HG02588 (cell line): ENCODE data around the gene TRPC6.
A peak's percentile ranks its signal among the peaks of the same experiment; 100 is the strongest.

Experiments used
- ATAC-seq: cut with Tn5 transposase; IDR thresholded peaks from one replicate; pipeline ENCODE4 v1.9.1; 2021; ENCODE audit warnings: mild to moderate bottlenecking, moderate library complexity; ENCODE audit not compliant: unreplicated experiment

TRPC6 gene

GRCh38 chr11:101583251-101584128, at the start of gene TRPC6:
TSS of gene TRPC6 (minus strand) at chr11:101584007. CDS start at chr11:101583503, 504 bp downstream.
- no peak for ATAC-seq

DNA sequence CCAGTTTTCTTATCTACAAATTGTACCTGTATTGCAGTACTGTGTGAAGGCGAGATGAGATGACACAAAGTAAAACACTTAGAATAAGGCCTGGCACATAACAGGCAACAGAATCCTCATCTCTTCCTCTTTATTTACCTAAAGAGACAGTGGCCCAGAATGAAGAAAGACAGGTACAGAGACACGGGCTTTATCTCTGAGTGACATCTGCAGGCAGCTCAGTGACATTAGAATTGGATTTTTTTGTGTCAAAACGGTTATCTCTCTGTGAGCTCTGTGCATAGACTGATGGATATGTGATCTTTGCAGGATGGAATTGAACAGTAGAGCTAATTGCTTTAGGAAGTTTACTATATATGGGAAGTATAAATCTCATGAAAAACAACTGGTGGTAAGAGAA, 36.2 kb upstream of the TRPC6 start:
- no peak for ATAC-seq

GRCh38 chr11:101618709-101619108, 34.9 kb upstream of the TRPC6 start:
- ATAC-seq, result no peak

DNA sequence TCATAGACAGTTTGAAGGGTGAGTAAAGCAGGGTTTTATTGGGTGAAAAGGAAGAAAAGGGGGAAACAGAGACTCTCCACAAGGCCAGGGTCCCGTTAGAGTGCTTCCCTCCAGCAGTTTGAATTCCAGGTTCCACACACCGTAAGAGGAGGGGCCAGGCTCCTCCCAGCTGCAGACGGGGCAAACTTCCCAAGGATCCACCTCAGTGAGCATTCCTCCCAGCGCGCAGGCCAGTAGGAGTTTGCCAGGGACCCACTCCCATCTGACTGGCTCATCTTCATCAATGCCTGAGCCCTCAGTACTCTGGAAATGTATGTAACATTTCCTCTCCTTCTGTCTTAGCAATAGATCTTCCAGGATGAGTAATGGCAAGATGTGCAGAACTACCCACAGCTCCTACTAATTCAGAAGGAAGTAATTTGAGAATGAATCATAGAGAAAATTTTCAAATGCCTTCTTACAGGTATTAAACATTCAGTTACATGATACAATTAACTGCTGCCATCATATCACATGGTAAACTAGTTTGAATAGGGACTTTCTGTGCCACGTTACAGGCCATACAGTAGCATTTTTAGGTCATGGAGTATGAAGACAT, 34.0 kb upstream of the TRPC6 start:
- ATAC-seq, result no peak

- no peak for ATAC-seq
These were observed 28.7 kb upstream of the TRPC6 start for GRCh38 chr11:101612481-101612880.

DNA sequence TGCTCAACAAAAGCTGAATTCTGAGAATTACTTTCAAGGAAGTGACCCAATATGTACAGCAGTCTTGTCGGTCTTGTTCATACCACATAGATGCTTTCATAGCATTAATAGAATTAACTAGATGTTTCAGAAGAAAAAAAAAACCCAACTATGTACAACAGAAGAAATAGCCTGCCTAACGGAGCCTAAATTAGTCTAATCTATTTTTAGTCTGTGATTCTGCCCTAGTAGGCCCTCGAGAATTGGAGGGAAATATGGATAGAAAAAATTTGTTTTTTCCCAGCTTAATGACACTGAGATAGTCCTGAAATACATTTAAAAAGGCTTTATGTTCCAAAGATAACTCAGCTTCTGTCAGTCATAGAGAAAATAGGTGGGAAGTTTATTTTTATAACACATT, 17.1 kb upstream of the TRPC6 start:
- no peak for ATAC-seq

- ATAC-seq, result no peak
These were observed 3.2 kb upstream of the TRPC6 start for GRCh38 chr11:101586965-101587364.

- ATAC-seq, result no peak
These were observed 848 bp upstream of the TRPC6 start for GRCh38 chr11:101584655-101585054.

- ATAC-seq, result no peak
These were observed 315 bp upstream of the TRPC6 start for GRCh38 chr11:101584129-101584515.

GRCh38 chr11:101582989-101583250, 887 bp downstream of the TRPC6 start:
- no peak for ATAC-seq

GRCh38 chr11:101582236-101582988, 1.4 kb downstream of the TRPC6 start:
- no peak for ATAC-seq

- ATAC-seq, result no peak
These were observed 6.3 kb downstream of the TRPC6 start for GRCh38 chr11:101577461-101577860.

DNA sequence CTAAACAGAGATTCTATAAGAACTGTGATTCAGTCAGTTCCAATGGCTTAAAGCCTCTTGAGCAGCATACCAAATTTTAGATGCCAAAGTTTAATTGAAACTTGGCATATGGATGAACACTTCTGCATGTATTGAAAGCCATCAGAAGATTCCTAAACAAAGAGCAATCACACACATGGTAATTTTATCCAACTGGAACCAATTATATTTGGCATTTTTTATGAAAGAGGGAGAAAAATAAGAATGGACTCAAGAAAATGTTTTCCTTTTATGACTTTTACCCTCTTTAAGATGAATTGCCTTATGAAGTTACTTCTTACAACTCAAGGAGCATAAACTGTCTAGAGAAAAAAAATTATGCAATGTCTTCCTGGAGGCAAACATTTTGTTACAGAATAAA, 7.4 kb downstream of the TRPC6 start:
- no peak for ATAC-seq

DNA sequence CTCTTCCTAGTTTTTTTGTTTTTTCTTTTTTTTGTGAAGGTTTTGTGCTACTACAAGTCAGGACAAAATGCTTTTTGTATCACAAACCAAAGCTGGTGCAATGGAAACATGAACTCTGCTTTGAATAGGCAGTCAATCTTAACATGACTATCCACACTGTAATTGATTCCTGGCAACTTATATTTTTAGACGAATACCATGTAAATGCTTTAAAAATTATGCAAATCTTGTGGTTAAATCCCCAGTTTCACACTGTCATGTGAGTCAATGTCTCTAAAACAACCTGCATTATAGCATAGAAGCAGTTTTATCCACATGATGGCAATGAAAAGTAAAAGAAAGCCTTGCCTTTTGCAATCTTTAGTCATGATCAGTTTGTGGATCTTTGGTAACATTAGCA, 8.9 kb downstream of the TRPC6 start:
- no peak for ATAC-seq

GRCh38 chr11:101567071-101567470, 16.7 kb downstream of the TRPC6 start:
- ATAC-seq, result no peak

DNA sequence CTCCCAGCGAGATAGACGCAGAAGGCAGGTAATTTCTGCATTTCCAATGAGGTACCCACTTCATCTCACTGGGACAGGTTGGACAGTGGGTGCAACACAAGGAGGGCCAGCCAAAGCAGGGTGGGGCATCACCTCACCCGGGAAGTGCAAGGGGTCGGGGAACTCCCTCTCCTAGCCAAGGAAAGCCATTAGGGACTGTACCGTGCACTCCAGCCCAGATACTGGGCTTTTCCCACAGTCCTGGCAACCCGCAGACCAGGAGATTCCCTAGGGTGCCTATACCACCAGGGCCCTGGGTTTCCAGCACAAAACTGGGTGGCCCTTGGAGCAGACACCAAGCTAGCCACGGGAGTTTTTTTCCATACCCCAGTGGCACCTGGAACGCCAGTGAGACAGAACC, 17.2 kb downstream of the TRPC6 start:
- ATAC-seq, result no peak

DNA sequence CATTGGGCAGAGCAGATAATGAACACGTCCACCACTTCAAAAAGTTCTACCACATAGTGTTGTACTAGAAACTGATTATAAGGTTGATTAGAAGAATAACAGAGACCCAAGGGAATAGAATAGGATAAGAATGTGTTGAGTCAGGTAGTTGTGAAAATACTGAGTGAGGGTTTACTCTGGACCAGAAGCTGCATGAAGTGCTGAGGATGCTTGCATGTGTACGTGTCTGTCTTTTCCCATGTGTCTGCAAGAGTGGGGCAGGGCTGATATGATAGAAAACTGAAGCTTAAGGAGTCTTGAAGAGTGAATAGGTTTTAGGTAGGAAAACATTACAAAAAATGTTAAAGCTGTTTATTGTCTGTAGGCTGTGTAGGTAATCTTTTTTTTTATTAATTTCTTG, 20.6 kb downstream of the TRPC6 start:
- ATAC-seq, result no peak

DNA sequence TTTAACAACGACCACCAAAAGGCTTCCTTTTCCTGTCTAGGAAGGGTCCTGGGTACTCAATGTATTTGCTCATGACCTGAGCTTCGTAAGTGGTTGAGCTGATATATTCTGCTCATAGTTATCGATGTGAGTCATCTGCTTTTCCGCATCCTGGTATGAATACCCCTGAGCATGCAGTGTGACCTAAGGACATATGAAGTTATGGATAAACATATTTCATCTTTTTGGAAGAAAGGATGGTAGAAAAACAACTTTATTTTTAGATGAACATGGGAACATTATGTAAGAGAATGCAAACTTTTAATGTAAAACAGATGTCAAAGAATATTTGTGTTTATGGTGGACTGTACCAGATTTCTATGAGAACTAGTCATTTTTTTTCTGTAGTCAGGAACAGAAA, 28.4 kb downstream of the TRPC6 start:
- no peak for ATAC-seq

DNA sequence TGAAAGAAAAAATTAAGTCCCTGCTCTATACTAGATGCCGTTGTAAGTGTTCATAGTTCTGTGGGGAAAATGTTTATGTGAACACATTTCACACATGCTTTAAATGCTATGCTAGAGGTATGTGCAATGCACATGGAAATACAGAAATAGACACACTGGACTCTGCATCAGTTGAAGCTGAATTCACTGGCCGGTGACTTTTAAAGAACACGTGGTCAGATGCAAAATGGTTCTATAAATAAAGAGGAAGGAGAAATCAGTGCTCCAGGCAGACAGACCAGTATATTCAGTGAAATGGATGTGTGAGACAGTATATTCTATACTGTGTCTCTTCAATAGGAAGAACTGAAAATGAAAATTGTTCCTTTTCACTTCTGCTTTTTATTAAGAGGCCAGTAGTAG, 29.9 kb downstream of the TRPC6 start:
- peak; percentile 99 for ATAC-seq

DNA sequence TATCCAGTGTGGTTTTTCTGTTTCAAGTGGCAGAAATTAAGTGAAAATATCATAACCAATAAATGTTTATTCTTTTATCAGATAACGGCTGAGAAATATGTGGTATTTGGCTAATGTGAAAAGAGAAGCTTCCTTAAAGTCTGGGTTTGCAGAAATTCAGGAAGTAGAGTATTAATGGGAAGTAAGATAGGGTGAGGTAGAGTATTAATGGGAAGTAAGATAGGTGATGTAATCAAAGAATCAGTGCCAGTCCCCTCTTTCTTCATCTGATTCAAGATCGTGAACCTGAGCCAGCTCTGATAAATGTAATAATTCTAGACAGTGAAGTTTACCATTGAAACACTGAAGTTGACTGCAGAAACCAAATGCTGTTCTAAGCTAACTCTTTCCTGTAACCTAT, 30.9 kb downstream of the TRPC6 start:
- ATAC-seq, result no peak

DNA sequence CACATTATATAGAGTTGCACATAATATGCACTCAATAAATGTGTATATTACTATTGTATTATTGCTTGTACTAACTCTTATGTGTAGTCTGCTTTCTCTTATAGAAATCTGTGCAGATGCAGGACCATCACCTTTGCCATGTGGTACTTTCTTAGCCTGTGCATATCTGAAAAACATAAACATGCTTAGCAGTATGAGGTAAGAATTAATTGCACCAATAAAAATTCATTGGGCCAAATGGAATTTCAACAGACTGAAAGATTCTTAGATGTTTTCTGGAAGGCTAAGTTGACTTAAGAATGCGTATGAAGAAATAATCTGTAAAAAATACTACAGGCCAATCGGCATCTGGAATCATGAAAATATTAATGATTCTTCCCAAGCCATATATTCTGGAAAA, 55.3 kb downstream of the TRPC6 start:
- ATAC-seq, result no peak

GRCh38 chr11:101523634-101524260, 60.1 kb downstream of the TRPC6 start:
- ATAC-seq, result no peak
